OCI-LY3 (cell line): ENCODE measurements around the gene LSM14A.
"Not testable (repeated sequence)": the region's sequence is repeated elsewhere in the genome, so short reads cannot be mapped to it uniquely, and the experiment has no call there.

Source experiments
- H2AFZ ChIP-seq: fragments of 200-600, 300-600 bp; shearing (Covaris generic); 2 replicates; pipeline ENCODE4 v1.6.0; 2014; ENCODE audit warnings: antibody characterized with exemption, low read depth, low read length
- H3K27ac ChIP-seq: fragments of 200-600, 300-600 bp; sonication (generic); 2 replicates; pipeline ENCODE4 v1.5.1; 2014; ENCODE audit warnings: mild to moderate bottlenecking, low read length, moderate library complexity, mixed read lengths
- H3K27me3 ChIP-seq: fragments of 200-600, 300-600 bp; sonication (generic); 2 replicates; pipeline ENCODE4 v1.6.1; 2014; ENCODE audit warnings: low read depth, low read length, mixed read lengths
- H3K36me3 ChIP-seq: fragments of 200-600, 300-600 bp; sonication (generic); replicated peaks from 2 replicates; pipeline ENCODE3; 2014; ENCODE audit warnings: low read depth, low read length, mixed read lengths
- H3K4me1 ChIP-seq: fragments of 300-600, 200-600 bp; sonication (generic); 2 replicates; pipeline ENCODE4 v1.6.1; 2014; ENCODE audit warnings: low read length, mixed read lengths
- H3K4me2 ChIP-seq: fragments of 200-600, 300-600 bp; sonication (generic); 2 replicates; pipeline ENCODE4 v1.6.1; 2014; ENCODE audit warnings: low read length, mixed read lengths
- H3K4me3 ChIP-seq: fragments of 300-600, 200-600 bp; sonication (generic); 2 replicates; pipeline ENCODE4 v1.5.1; 2014; ENCODE audit warnings: antibody characterized with exemption, mild to moderate bottlenecking, low read length, moderate library complexity
- H3K79me2 ChIP-seq: fragments of 300-600, 200-600 bp; shearing (Covaris generic); 2 replicates; pipeline ENCODE4 v1.6.1; 2014; ENCODE audit warnings: mild to moderate bottlenecking, low read length, mixed read lengths
- H3K9ac ChIP-seq: fragments of 300-600, 200-600 bp; shearing (Covaris generic); 2 replicates; pipeline ENCODE4 v1.6.0; 2014; ENCODE audit warnings: mild to moderate bottlenecking, low read length, moderate library complexity
- H3K9me3 ChIP-seq: fragments of 200-600, 300-600 bp; shearing (Covaris generic); 2 replicates; pipeline ENCODE4 v1.6.1; 2014; ENCODE audit warnings: low read length, mixed read lengths; ENCODE audit not compliant: insufficient read depth
- H4K20me1 ChIP-seq: fragments of 200-600, 300-600 bp; sonication (generic); 2 replicates; pipeline ENCODE4 v1.6.1; 2016; ENCODE audit warnings: low read length, mixed read lengths; ENCODE audit not compliant: insufficient read depth
- CTCF ChIP-seq: fragments of 200-600, 300-600 bp; sonication (generic); IDR thresholded peaks from 2 replicates; pipeline ENCODE4 v1.5.1; 2014; ENCODE audit warnings: antibody characterized with exemption, low read length, low read depth
- EZH2phosphoT487 ChIP-seq: fragments of 200-600 bp; shearing (Covaris generic); IDR thresholded peaks from 2 replicates; pipeline ENCODE4 v1.6.1; 2018; ENCODE audit warnings: antibody characterized with exemption, mixed run types, low read depth

Gene LSM14A

GRCh38 chr19:34236035-34236987 is 64.0 kb downstream of the LSM14A start:
- Histone ChIP-seq H3K4me1 (no peaks in the 10 kb centered on the region), H3K79me2 (no peaks in the 10 kb centered on the region), H3K27me3 (no peaks in the 10 kb centered on the region), H3K36me3 (peaks cover 6% of the 10 kb centered on the region), H2AFZ (no peak overlapping the region), H4K20me1 (no peaks in the 10 kb centered on the region; the same call in 1 of the 2 replicates), H3K9ac (no peak overlapping the region), H3K4me2 (no peak overlapping the region), H3K9me3 (no peaks in the 10 kb centered on the region), H3K4me3 (no peak overlapping the region), H3K27ac (no peak overlapping the region)
- TF ChIP-seq CTCF: no peak
- TF ChIP-seq EZH2phosphoT487: no peak

DNA sequence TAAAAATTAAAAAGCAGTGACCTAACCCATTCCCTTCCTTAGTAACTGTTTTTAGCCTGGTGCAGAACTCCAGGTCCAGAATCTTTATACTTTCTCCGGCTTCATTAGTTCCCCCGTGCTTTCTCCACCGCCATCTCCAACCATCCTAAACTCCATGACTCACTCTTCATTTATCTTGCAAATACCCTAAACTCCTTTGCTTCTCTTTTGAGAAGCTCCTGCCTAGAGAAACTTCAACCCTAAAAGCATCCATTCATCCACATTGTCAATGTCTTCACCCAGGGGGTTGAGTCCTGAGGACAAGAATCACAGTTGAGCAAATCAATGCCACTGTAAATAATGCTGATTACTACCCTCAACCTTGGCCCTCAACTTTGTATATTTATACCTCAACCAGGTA is 65.0 kb downstream of the LSM14A start:
- Histone ChIP-seq H3K27ac (no peak overlapping the region), H3K4me1 (no peaks in the 10 kb centered on the region), H3K27me3 (no peaks in the 10 kb centered on the region), H3K4me2 (no peak overlapping the region), H3K9me3 (no peaks in the 10 kb centered on the region), H3K79me2 (no peaks in the 10 kb centered on the region), H4K20me1 (no peaks in the 10 kb centered on the region; the same call in 1 of the 2 replicates), H3K4me3 (no peak overlapping the region), H3K36me3 (peaks cover 4% of the 10 kb centered on the region), H3K9ac (no peak overlapping the region), H2AFZ (no peak overlapping the region)
- TF ChIP-seq CTCF (no peak), EZH2phosphoT487 (no peak)

DNA sequence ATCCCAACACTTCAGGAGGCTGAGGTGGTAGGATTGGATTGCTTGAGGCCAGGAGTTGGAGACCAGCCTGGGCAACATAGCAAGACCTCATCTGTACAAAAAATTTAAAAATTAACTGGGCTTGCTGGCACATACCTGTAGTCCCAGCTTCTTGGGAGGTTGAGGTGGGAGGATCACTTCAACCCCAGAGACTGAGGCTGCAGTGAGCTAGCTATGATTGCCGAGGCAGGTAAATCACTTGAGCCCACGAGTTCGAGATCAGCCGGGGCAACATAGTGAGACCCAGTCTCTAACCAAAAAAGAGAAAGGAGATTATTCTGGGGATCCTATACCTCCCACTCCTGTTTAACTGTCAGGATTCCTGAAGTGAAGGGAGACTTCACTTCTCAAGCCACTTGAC is 65.6 kb downstream of the LSM14A start:
- H3K9me3 ChIP-seq: no peaks in the 10 kb centered on the region
- H3K4me3 ChIP-seq: no peak overlapping the region
- H4K20me1 ChIP-seq: no peaks in the 10 kb centered on the region; the same call in 1 of the 2 replicates
- H3K9ac ChIP-seq: no peak overlapping the region
- no peaks in the 10 kb centered on the region for H3K27me3 ChIP-seq
- H3K27ac ChIP-seq: no peak overlapping the region
- no peaks in the 10 kb centered on the region for H3K36me3 ChIP-seq
- no peak overlapping the region for H2AFZ ChIP-seq
- no peaks in the 10 kb centered on the region for H3K4me1 ChIP-seq
- TF ChIP-seq CTCF (no peak), EZH2phosphoT487 (no peak)
- H3K79me2 ChIP-seq: no peaks in the 10 kb centered on the region
- H3K4me2 ChIP-seq: no peak overlapping the region

GRCh38 chr19:34241513-34242337 is 69.4 kb downstream of the LSM14A start:
- no peak overlapping the region for H3K4me3 ChIP-seq
- no peaks in the 10 kb centered on the region for H3K9me3 ChIP-seq
- no peaks in the 10 kb centered on the region for H3K79me2 ChIP-seq
- H4K20me1 ChIP-seq: no peaks in the 10 kb centered on the region
- H3K36me3 ChIP-seq: no peaks in the 10 kb centered on the region
- H3K27me3 ChIP-seq: no peaks in the 10 kb centered on the region
- H3K9ac ChIP-seq: no peak overlapping the region
- H3K4me1 ChIP-seq: no peaks in the 10 kb centered on the region
- no peak overlapping the region for H2AFZ ChIP-seq
- TF ChIP-seq CTCF: peak; percentile 23; the same call in 1 of the 2 replicates
- no peak for TF ChIP-seq EZH2phosphoT487
- no peak overlapping the region for H3K27ac ChIP-seq
- no peak overlapping the region for H3K4me2 ChIP-seq

DNA sequence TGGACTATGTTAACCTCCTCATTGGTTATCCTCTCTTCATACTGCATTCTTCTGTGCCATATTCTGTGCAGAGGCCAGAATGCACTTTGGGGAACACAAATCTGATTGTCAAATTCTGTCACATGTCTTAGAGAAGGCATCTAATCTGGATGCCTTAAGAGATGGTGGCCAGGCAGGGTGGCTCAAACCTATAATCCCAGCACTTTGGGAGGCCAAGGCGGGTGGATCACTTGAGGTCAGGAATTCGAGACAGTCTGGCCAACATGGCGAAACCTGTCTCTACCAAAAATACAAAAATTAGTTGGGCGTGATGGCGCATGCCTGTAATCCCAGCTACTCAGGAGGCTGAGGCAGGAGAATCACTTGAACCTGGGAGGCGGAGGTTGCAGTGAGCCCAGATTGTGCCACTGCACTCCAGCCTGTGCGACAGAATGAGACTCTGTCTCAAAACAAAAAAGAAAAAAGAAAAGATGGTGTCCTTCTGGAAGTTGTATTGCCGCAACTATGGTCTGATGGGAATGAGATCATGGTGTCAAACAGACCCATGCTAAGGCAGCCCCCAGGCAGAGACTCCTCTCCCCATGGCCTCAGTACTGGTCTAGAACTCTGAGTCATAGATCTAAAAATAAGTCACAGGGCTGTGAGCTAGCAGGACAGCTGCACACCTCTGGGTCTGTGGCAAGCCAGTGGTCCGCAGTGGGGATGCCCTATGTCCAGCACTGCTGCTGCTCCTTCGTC is 71.0 kb downstream of the LSM14A start:
- not testable (repeated sequence) for H3K9ac ChIP-seq, H3K9me3 ChIP-seq, H3K27me3 ChIP-seq, H3K36me3 ChIP-seq, H4K20me1 ChIP-seq, H3K27ac ChIP-seq, H2AFZ ChIP-seq, H3K4me2 ChIP-seq, H3K4me3 ChIP-seq, H3K79me2 ChIP-seq, H3K4me1 ChIP-seq
